ACHN (cell line): ENCODE results near the gene SGIP1.
A peak's percentile ranks its signal among the peaks of the same experiment; 100 is the strongest.
"Not testable (repeated sequence)": the region's sequence is repeated elsewhere in the genome, so short reads cannot be mapped to it uniquely, and the experiment has no call there.

Source experiments
- DNase-seq: peaks from one replicate; pipeline ENCODE4 v3.0.0-alpha.2; 2015
- in situ Hi-C: cut with HindIII; loops from 2 replicates; pipeline ENCODE4 v1.10.0; 2017; ENCODE audit warnings: low sequenced_read_pairs, low pct_ligation_motif_present, low pct_unique_long_range_greater_than_20kb

Gene SGIP1

GRCh38 chr1:66690666-66691381 is 156.9 kb downstream of the SGIP1 start:
- in situ Hi-C loops = no loop called here
- DNase-seq = no peak

- no peak for DNase-seq
- in situ Hi-C loops = no loop called here
These were observed 158.7 kb downstream of the SGIP1 start for GRCh38 chr1:66692681-66693080.

GRCh38 chr1:66693856-66694255 is 159.9 kb downstream of the SGIP1 start:
- in situ Hi-C loops = no loop called here
- no peak for DNase-seq

- in situ Hi-C loops = no loop called here
- DNase-seq = no peak
These were observed 161.2 kb downstream of the SGIP1 start for GRCh38 chr1:66695116-66695515.

GRCh38 chr1:66696771-66697170 is 162.8 kb downstream of the SGIP1 start:
- DNase-seq = no peak
- in situ Hi-C loops = no loop called here

- in situ Hi-C loops = no loop called here
- DNase-seq = no peak
These were observed 165.3 kb downstream of the SGIP1 start for GRCh38 chr1:66699213-66699612.

- no peak for DNase-seq
- in situ Hi-C loops = no loop called here
These were observed 170.4 kb downstream of the SGIP1 start for GRCh38 chr1:66704177-66704875.

GRCh38 chr1:66705110-66705509 is 171.2 kb downstream of the SGIP1 start:
- in situ Hi-C loops = no loop called here
- no peak for DNase-seq

- in situ Hi-C loops = no loop called here
- DNase-seq = peak; percentile 16
These were observed 177.5 kb downstream of the SGIP1 start for GRCh38 chr1:66711420-66711819.

- DNase-seq = no peak
- in situ Hi-C loops = no loop called here
These were observed 178.9 kb downstream of the SGIP1 start for GRCh38 chr1:66712839-66713238.

- in situ Hi-C loops = no loop called here
- no peak for DNase-seq
These were observed 190.0 kb downstream of the SGIP1 start for GRCh38 chr1:66723985-66724384.

GRCh38 chr1:66725885-66726665 is 192.1 kb downstream of the SGIP1 start:
- in situ Hi-C loops = no loop called here
- peak; percentile 59 for DNase-seq

- DNase-seq = no peak
- in situ Hi-C loops = no loop called here
These were observed 194.1 kb downstream of the SGIP1 start for GRCh38 chr1:66728021-66728420.

GRCh38 chr1:66728716-66729115 is 194.8 kb downstream of the SGIP1 start:
- in situ Hi-C loops, DNase-seq: not testable (repeated sequence)

- in situ Hi-C loops = no loop called here
- no peak for DNase-seq
These were observed 195.2 kb downstream of the SGIP1 start for GRCh38 chr1:66729119-66729518.

- DNase-seq = no peak
- in situ Hi-C loops = no loop called here
These were observed 195.6 kb downstream of the SGIP1 start for GRCh38 chr1:66729523-66729922.

GRCh38 chr1:66730462-66730861 is 196.5 kb downstream of the SGIP1 start:
- in situ Hi-C loops = no loop called here
- no peak for DNase-seq

GRCh38 chr1:66731170-66731865 is 197.4 kb downstream of the SGIP1 start:
- in situ Hi-C loops = no loop called here
- DNase-seq = no peak
